Activated CD4-positive, alpha-beta T cell treated with anti-CD3 and anti-CD28 coated beads, Interleukin-2, amount 50 U/mL, for 16 hours (primary cell): ENCODE data around the gene RPUSD4.

ENCODE experiments used
- DNase-seq: peaks from one replicate; pipeline ENCODE4 v3.0.0-alpha.2; 2020

RPUSD4 gene

GRCh38 chr11:126155402-126156187 lies 55.9 kb downstream of the RPUSD4 start:
- DNase-seq = no peak

- DNase-seq = no peak
Observed at GRCh38 chr11:126154691-126155090, 56.8 kb downstream of the RPUSD4 start.

GRCh38 chr11:126153972-126154371 lies 57.5 kb downstream of the RPUSD4 start:
- no peak for DNase-seq

- no peak for DNase-seq
Observed at GRCh38 chr11:126153006-126153405, 58.4 kb downstream of the RPUSD4 start.

- DNase-seq = no peak
Observed at GRCh38 chr11:126152586-126152985, 58.9 kb downstream of the RPUSD4 start.

- DNase-seq = no peak
Observed at GRCh38 chr11:126152152-126152551, 59.3 kb downstream of the RPUSD4 start.
